OCI-LY3 (cell line): ENCODE measurements around the gene LCE2C.

Source experiments
- EZH2phosphoT487 ChIP-seq: fragments of 200-600 bp; shearing (Covaris generic); IDR thresholded peaks from 2 replicates; pipeline ENCODE4 v1.6.1; 2018; ENCODE audit warnings: antibody characterized with exemption, mixed run types, low read depth
- TF ChIP-seq, protein P1 (sequence below): fragments of 200-600, 300-600 bp; sonication (generic); IDR thresholded peaks from 2 replicates; pipeline ENCODE4 v1.5.1; 2014; ENCODE audit warnings: antibody characterized with exemption, low read length, low read depth

DNA sequence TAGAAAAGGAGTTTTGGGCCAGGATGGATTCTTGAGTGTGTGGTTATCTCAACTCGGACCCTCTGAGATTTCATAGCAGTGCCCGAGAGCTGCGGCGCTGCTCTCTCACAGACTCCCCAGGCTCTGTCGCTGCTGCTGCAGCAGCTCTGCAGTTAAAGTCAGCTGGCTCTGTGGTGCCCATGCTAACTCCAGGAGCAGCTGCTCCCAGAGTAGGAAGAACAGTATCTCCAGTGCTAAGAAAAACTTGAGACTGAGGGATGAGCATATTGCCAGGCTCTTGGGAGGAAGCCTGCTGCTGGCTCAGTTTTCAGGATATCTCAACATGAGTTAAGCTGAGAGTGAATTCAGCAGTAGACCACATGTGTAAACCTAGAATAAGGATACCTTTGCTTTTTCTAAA, 7.4 kb upstream of the LCE2C start:
- TF ChIP-seq, protein P1, sequence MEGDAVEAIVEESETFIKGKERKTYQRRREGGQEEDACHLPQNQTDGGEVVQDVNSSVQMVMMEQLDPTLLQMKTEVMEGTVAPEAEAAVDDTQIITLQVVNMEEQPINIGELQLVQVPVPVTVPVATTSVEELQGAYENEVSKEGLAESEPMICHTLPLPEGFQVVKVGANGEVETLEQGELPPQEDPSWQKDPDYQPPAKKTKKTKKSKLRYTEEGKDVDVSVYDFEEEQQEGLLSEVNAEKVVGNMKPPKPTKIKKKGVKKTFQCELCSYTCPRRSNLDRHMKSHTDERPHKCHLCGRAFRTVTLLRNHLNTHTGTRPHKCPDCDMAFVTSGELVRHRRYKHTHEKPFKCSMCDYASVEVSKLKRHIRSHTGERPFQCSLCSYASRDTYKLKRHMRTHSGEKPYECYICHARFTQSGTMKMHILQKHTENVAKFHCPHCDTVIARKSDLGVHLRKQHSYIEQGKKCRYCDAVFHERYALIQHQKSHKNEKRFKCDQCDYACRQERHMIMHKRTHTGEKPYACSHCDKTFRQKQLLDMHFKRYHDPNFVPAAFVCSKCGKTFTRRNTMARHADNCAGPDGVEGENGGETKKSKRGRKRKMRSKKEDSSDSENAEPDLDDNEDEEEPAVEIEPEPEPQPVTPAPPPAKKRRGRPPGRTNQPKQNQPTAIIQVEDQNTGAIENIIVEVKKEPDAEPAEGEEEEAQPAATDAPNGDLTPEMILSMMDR, result no peak
- no peak for TF ChIP-seq EZH2phosphoT487
